B cell (primary cell): ENCODE measurements around the gene PNPLA5.

Source experiments
- CTCF ChIP-seq: fragments of 200-600 bp; IDR thresholded peaks from one replicate; pipeline ENCODE4 v1.8.0; 2022; ENCODE audit warnings: antibody characterized with exemption, mild to moderate bottlenecking
- EZH2 ChIP-seq: IDR thresholded peaks from 2 replicates; pipeline ENCODE4 v1.6.1; 2012; ENCODE audit warnings: borderline replicate concordance, low read depth, mild to moderate bottlenecking, moderate library complexity, low read length; ENCODE audit not compliant: insufficient read depth, poor library complexity, severe bottlenecking

GRCh38 chr22:43876866-43877509 lies 14.8 kb downstream of the PNPLA5 start:
- no peak for TF ChIP-seq EZH2
- no peak for TF ChIP-seq CTCF
